ENCODE results near the gene VPS51. TPM values are rescaled to one million over a fixed set of nuclear protein-coding genes. Genes with fewer than 3 reads are reported as not detected.

VPS51 gene
- total and polyA plus RNA-seq, 9 of the 15 experiments (the other 6 are each of a cell fraction or from before 2014, with no cell fraction given) = 1.8 to 143 (median 46.8) TPM

DNA sequence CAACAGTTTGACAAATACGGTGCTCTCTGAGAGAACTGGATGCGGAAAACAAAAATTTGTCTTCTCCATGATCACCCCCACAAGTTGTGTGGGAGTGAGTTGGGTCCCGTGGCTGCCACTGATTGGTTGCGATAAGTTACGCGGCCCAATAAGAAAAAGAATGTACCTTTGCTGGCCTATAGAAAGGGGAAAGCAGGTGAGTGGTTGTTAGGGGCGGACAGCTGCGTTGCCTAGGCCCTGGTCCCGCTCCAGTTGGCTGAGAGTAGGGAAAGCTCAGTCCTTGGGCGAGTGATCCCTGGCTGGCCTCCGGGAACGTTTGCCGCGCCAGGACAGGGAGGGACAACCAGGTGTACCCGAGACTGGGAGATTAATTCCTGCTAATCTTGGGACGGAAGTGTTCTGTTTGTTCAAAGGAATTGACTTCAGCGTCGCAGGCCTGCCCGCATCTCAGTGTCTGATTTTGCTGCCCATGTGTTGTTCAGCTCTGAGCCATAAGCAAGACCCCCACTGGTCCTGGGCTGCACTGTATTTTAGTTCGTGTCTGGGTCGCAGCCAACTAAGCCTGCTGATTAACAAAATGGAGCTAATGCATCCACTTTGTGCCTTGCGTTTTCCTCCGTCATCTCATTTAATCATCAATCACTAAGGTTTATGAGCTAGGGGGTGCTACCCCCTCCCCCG, 39.1 kb downstream of the VPS51 start (continued):
- TF ChIP-seq ZBTB9 (CRISPR knock-in tag; IDR thresholded peaks at IDR 0.05) (0 out of 2 replicates have a peak, but pooled peaks have one; percentile 87), IFI16 (CRISPR knock-in tag; IDR thresholded peaks at IDR 0.05) (no peak), ZBTB33 (CRISPR knock-in tag; IDR thresholded peaks at IDR 0.05) (no peak), NFYB (IDR thresholded peaks at IDR 0.05; ENCODE audit: extremely low read depth, insufficient read length) (peak; percentile 82), ZNF146 (CRISPR knock-in tag; IDR thresholded peaks at IDR 0.05; ENCODE audit: unreplicated experiment) (no peak), NR1H2 (CRISPR knock-in tag; IDR thresholded peaks at IDR 0.05) (no peak), PML (IDR thresholded peaks at IDR 0.05; ENCODE audit: low read length) (no peak), KDM5B (IDR thresholded peaks at IDR 0.05; ENCODE audit: insufficient replicate concordance, low read depth, low read length) (peak; percentile 77), CCAR2 (IDR thresholded peaks at IDR 0.05; ENCODE audit: low read depth, low read length) (no peak), ZNF184 (CRISPR knock-in tag; IDR thresholded peaks at IDR 0.05) (no peak), TAF1 (IDR thresholded peaks at IDR 0.05; ENCODE audit: control insufficient read depth, extremely low read depth, insufficient read depth, low read length, severe bottlenecking) (peak; percentile 36), NUFIP1 (IDR thresholded peaks at IDR 0.05; ENCODE audit: partially characterized antibody) (no peak), POU5F1 (IDR thresholded peaks at IDR 0.05; ENCODE audit: borderline replicate concordance, low read depth, low read length, partially characterized antibody) (no peak), CREBBP (IDR thresholded peaks at IDR 0.05; ENCODE audit: low read depth, low read length) (no peak), ZNF124 (CRISPR knock-in tag; IDR thresholded peaks at IDR 0.05) (no peak), E4F1 (CRISPR knock-in tag; IDR thresholded peaks at IDR 0.05; ENCODE audit: borderline replicate concordance) (no peak), GATA2 (CRISPR knock-in tag; IDR thresholded peaks at IDR 0.05) (no peak), ZBTB17 (CRISPR knock-in tag; IDR thresholded peaks at IDR 0.05) (no peak)
- TF ChIP-seq, protein P1, sequence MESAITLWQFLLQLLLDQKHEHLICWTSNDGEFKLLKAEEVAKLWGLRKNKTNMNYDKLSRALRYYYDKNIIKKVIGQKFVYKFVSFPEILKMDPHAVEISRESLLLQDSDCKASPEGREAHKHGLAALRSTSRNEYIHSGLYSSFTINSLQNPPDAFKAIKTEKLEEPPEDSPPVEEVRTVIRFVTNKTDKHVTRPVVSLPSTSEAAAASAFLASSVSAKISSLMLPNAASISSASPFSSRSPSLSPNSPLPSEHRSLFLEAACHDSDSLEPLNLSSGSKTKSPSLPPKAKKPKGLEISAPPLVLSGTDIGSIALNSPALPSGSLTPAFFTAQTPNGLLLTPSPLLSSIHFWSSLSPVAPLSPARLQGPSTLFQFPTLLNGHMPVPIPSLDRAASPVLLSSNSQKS (CRISPR knock-in tag; IDR thresholded peaks at IDR 0.05) = no peak
- TF ChIP-seq, protein P2, sequence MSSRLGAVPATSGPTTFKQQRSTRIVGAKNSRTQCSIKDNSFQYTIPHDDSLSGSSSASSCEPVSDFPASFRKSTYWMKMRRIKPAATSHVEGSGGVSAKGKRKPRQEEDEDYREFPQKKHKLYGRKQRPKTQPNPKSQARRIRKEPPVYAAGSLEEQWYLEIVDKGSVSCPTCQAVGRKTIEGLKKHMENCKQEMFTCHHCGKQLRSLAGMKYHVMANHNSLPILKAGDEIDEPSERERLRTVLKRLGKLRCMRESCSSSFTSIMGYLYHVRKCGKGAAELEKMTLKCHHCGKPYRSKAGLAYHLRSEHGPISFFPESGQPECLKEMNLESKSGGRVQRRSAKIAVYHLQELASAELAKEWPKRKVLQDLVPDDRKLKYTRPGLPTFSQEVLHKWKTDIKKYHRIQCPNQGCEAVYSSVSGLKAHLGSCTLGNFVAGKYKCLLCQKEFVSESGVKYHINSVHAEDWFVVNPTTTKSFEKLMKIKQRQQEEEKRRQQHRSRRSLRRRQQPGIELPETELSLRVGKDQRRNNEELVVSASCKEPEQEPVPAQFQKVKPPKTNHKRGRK (tag; IDR thresholded peaks at IDR 0.05) = no peak

Data from K562 (cell line).